Liver (tissue), 9 donors: ENCODE measurements around the gene UBAP2L. TPM values are rescaled to one million over a fixed set of nuclear protein-coding genes. Genes with fewer than 3 reads are reported as not detected.

Source experiments
- DNase-seq: peaks from one replicate; pipeline ENCODE4 v3.0.0-alpha.2; 2017; ENCODE audit warnings: low spot score
- H3K27ac ChIP-seq, 2 donors: one replicate each; pipeline ENCODE4 v1.7.0; 2013; ENCODE audit warnings: inconsistent platforms in 2 of 2, low read length in 2 of 2, control low read depth in 1 of 2, low read depth in 1 of 2, mild to moderate bottlenecking in 1 of 2
- H3K27me3 ChIP-seq, 4 donors: one replicate each; pipeline versions ENCODE4 v1.6.1 to v1.7.0; 2013; ENCODE audit warnings: low read length in 3 of 4, inconsistent platforms in 1 of 4, mild to moderate bottlenecking in 1 of 4, moderate library complexity in 1 of 4; ENCODE audit not compliant: control insufficient read depth in 4 of 4, insufficient read depth in 4 of 4
- H3K36me3 ChIP-seq, 4 donors: one replicate each; pipeline versions ENCODE4 v1.6.1 to v1.7.0; 2013; ENCODE audit warnings: low read length in 3 of 4, mild to moderate bottlenecking in 3 of 4, low read depth in 1 of 4, moderate library complexity in 1 of 4; ENCODE audit not compliant: control insufficient read depth in 4 of 4, insufficient read depth in 3 of 4
- H3K4me1 ChIP-seq, 4 donors: one replicate each; pipeline versions ENCODE4 v1.6.1 to v1.7.0; 2013; ENCODE audit warnings: low read length in 3 of 4, mild to moderate bottlenecking in 3 of 4, moderate library complexity in 1 of 4; ENCODE audit not compliant: control insufficient read depth in 4 of 4, insufficient read depth in 4 of 4
- H3K4me3 ChIP-seq, 3 donors: one replicate each; pipeline versions ENCODE4 v1.6.1 to v1.7.0; 2013; ENCODE audit warnings: low read length in 3 of 3, control low read depth in 1 of 3, low read depth in 1 of 3, mild to moderate bottlenecking in 1 of 3
- H3K9ac ChIP-seq, 2 donors: one replicate each; pipeline ENCODE4 v1.7.0; 2013; ENCODE audit warnings: low read length in 2 of 2, mild to moderate bottlenecking in 2 of 2, moderate library complexity in 2 of 2, control low read depth in 1 of 2, low read depth in 1 of 2
- H3K9me3 ChIP-seq, 4 donors: one replicate each; pipeline versions ENCODE4 v1.6.1 to v1.7.0; 2013; ENCODE audit warnings: low read length in 3 of 4; ENCODE audit not compliant: control insufficient read depth in 4 of 4
- CTCF ChIP-seq: fragments of 150-350 bp; IDR thresholded peaks from 2 replicates; pipeline ENCODE4 v1.5.1; 2017; ENCODE audit warnings: improper control_type of control experiment, low read depth, low read length; ENCODE audit not compliant: missing input control
- EGR1 ChIP-seq, 2 donors: IDR thresholded peaks; 2 replicates each; pipeline ENCODE4 v1.6.1; 2016 to 2018; ENCODE audit warnings: antibody characterized with exemption in 2 of 2, low read depth in 2 of 2
- FOXA1 ChIP-seq: IDR thresholded peaks from 2 replicates; pipeline ENCODE4 v1.6.1; 2016; ENCODE audit warnings: antibody characterized with exemption
- FOXA2 ChIP-seq: IDR thresholded peaks from 2 replicates; pipeline ENCODE4 v1.6.1; 2016; ENCODE audit warnings: antibody characterized with exemption
- GABPA ChIP-seq, 2 donors: IDR thresholded peaks in 1 of 2; conservative IDR thresholded peaks in 1 of 2; 2 replicates each; pipeline ENCODE4 v1.6.1; 2016; ENCODE audit warnings: antibody characterized with exemption in 2 of 2, mild to moderate bottlenecking in 1 of 2, moderate library complexity in 1 of 2
- HNF4A ChIP-seq, 2 donors: conservative IDR thresholded peaks; 2 replicates each; pipeline ENCODE4 v1.6.1; 2016; ENCODE audit warnings: antibody characterized with exemption in 2 of 2, mild to moderate bottlenecking in 2 of 2
- HNF4G ChIP-seq: IDR thresholded peaks from 2 replicates; pipeline ENCODE4 v1.6.1; 2016; ENCODE audit warnings: antibody characterized with exemption
- JUND ChIP-seq, 2 donors: IDR thresholded peaks; 2 replicates each; pipeline ENCODE4 v1.6.1; 2016; ENCODE audit warnings: antibody characterized with exemption in 2 of 2
- MAX ChIP-seq: IDR thresholded peaks from 2 replicates; pipeline ENCODE4 v1.6.1; 2016; ENCODE audit warnings: antibody characterized with exemption
- NR2F2 ChIP-seq: IDR thresholded peaks from 2 replicates; pipeline ENCODE4 v1.6.1; 2016; ENCODE audit warnings: antibody characterized with exemption
- RAD21 ChIP-seq, 2 donors: IDR thresholded peaks; 2 replicates each; pipeline ENCODE4 v1.6.1; 2016; ENCODE audit warnings: antibody characterized with exemption in 2 of 2, mild to moderate bottlenecking in 2 of 2
- REST ChIP-seq: IDR thresholded peaks from 2 replicates; pipeline ENCODE4 v1.6.1; 2016; ENCODE audit warnings: antibody characterized with exemption, mild to moderate bottlenecking
- RXRA ChIP-seq, 2 donors: IDR thresholded peaks; 2 replicates each; pipeline ENCODE4 v1.6.1; 2017 to 2018; ENCODE audit warnings: antibody characterized with exemption in 2 of 2, mild to moderate bottlenecking in 1 of 2
- SP1 ChIP-seq: IDR thresholded peaks from 2 replicates; pipeline ENCODE4 v1.6.1; 2018; ENCODE audit warnings: antibody characterized with exemption, mild to moderate bottlenecking
- TAF1 ChIP-seq: conservative IDR thresholded peaks from 2 replicates; pipeline ENCODE4 v1.6.1; 2016; ENCODE audit warnings: antibody characterized with exemption, mild to moderate bottlenecking
- YY1 ChIP-seq: IDR thresholded peaks from 2 replicates; pipeline ENCODE4 v1.6.1; 2016; ENCODE audit warnings: antibody characterized with exemption, mild to moderate bottlenecking
- WGBS: extraction: QIAGEN DNeasy Blood & Tissue Kit; methylation state at CpG from one replicate; pipeline ENCODE4 v1.1.7; 2013; 5-methylcytosine and 5-hydroxymethylcytosine counted together
- polyA plus RNA-seq, 2 donors: library from polyadenylated mRNA; stranded (reverse) in 1 of 2; unstranded in 1 of 2; fragments of 200-250 nt in 1 of 2; fragments of >200 nt in 1 of 2; fragmentation: Nextera tagmentation in 1 of 2; extraction: Ambion mirVana in 1 of 2; gene quantifications; one replicate each; pipeline versions ENCODE4 v1.2.1 to v1.2.3, GENCODE V29; 2013 to 2015
- total RNA-seq, 2 donors: library from RNA; depleted of rRNA; stranded (reverse); fragments of >200 nt; gene quantifications; one replicate each; pipeline ENCODE4 v1.2.3, GENCODE V29; 2014
- TF ChIP-seq, protein P1 (sequence below): IDR thresholded peaks from 2 replicates; pipeline ENCODE4 v1.6.1; 2016; ENCODE audit warnings: antibody characterized with exemption
- TF ChIP-seq, protein P2 (sequence below): IDR thresholded peaks from 2 replicates; pipeline ENCODE4 v1.6.1; 2016; ENCODE audit warnings: antibody characterized with exemption
- donor health status: healthy.
- donor health status: healthy.
- donor health status: healthy.
- donor health status: healthy.
- donor health status: healthy.

The UBAP2L gene
- total and polyA plus RNA-seq, 4 donors = 24.3 to 51.0 (median 34.1) TPM

GRCh38 chr1:154220970-154221277 lies 169 bp downstream of the UBAP2L start:
- Histone ChIP-seq H3K4me1 (peaks cover 4 to 34% (median 25%) of the 10 kb centered on the region in 4 donors), H3K9me3 (no peaks in the 10 kb centered on the region), H3K4me3 (peak overlapping the region; percentile 63 to 99 (median 91)), H3K27me3 (no peaks in the 10 kb centered on the region), H3K36me3 (peaks cover 2 to 4% (median 4%) of the 10 kb centered on the region in 4 donors), H3K27ac (peak overlapping the region; percentile 88 to 95), H3K9ac (peak overlapping the region; percentile 80 to 86)
- under 1% methylated on average over 33 of the region's 33 CpGs for WGBS
- no peak for TF ChIP-seq HNF4G
- no peak for TF ChIP-seq HNF4A (conservative IDR thresholded peaks at IDR 0.05)
- no peak for TF ChIP-seq EGR1 (IDR thresholded peaks at IDR 0.05; ENCODE audit: low read depth in 2 of 2)
- no peak for TF ChIP-seq JUND (IDR thresholded peaks at IDR 0.05)
- TF ChIP-seq SP1 = no peak
- TF ChIP-seq REST = no peak
- TF ChIP-seq NR2F2 = no peak
- TF ChIP-seq FOXA2 = no peak
- TF ChIP-seq, protein P1, sequence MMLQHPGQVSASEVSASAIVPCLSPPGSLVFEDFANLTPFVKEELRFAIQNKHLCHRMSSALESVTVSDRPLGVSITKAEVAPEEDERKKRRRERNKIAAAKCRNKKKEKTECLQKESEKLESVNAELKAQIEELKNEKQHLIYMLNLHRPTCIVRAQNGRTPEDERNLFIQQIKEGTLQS = no peak
- TF ChIP-seq CTCF = no peak
- TF ChIP-seq RAD21 (IDR thresholded peaks at IDR 0.05) = no peak
- TF ChIP-seq MAX = no peak
- TF ChIP-seq, protein P2, sequence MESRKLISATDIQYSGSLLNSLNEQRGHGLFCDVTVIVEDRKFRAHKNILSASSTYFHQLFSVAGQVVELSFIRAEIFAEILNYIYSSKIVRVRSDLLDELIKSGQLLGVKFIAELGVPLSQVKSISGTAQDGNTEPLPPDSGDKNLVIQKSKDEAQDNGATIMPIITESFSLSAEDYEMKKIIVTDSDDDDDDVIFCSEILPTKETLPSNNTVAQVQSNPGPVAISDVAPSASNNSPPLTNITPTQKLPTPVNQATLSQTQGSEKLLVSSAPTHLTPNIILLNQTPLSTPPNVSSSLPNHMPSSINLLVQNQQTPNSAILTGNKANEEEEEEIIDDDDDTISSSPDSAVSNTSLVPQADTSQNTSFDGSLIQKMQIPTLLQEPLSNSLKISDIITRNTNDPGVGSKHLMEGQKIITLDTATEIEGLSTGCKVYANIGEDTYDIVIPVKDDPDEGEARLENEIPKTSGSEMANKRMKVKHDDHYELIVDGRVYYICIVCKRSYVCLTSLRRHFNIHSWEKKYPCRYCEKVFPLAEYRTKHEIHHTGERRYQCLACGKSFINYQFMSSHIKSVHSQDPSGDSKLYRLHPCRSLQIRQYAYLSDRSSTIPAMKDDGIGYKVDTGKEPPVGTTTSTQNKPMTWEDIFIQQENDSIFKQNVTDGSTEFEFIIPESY = no peak
- no peak for TF ChIP-seq YY1
- TF ChIP-seq TAF1 = no peak
- no peak for TF ChIP-seq GABPA (IDR thresholded peaks at IDR 0.05 in 1 of 2, conservative IDR thresholded peaks at IDR 0.05 in 1 of 2)
- TF ChIP-seq FOXA1 = no peak
- TF ChIP-seq RXRA (IDR thresholded peaks at IDR 0.05) = no peak
- no peak for DNase-seq
